ENCODE results near the gene TLE4.
A peak's percentile ranks its signal among the peaks of the same experiment; 100 is the strongest.

DNA sequence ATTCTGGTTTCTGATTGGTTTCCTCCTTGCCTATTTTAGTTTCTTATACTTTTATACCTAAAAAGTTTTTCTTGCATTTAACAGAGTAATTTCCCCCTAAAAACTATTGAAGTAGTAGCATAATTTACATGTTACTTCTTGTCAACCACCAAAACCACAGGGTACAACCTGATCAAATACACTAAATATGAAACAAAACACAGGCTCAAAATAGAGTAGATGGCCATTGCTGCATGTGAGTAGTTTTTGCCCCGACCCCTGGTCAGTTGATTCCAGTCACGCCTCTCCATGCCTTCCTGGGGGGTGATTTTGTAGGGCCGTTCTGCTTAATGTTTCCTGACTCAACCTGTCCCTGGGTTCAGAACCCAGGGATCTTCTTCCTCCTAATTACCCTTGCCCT lies 101.8 kb downstream of the TLE4 start:
- TF ChIP-seq JUNB (IDR thresholded peaks at IDR 0.05) = peak; percentile 19; the same call in 1 of the 2 replicates
- TF ChIP-seq, protein P1, sequence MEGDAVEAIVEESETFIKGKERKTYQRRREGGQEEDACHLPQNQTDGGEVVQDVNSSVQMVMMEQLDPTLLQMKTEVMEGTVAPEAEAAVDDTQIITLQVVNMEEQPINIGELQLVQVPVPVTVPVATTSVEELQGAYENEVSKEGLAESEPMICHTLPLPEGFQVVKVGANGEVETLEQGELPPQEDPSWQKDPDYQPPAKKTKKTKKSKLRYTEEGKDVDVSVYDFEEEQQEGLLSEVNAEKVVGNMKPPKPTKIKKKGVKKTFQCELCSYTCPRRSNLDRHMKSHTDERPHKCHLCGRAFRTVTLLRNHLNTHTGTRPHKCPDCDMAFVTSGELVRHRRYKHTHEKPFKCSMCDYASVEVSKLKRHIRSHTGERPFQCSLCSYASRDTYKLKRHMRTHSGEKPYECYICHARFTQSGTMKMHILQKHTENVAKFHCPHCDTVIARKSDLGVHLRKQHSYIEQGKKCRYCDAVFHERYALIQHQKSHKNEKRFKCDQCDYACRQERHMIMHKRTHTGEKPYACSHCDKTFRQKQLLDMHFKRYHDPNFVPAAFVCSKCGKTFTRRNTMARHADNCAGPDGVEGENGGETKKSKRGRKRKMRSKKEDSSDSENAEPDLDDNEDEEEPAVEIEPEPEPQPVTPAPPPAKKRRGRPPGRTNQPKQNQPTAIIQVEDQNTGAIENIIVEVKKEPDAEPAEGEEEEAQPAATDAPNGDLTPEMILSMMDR (IDR thresholded peaks at IDR 0.05 in 2 of 3, conservative IDR thresholded peaks at IDR 0.05 in 1 of 3; ENCODE audit: control insufficient read depth in 2 of 3, extremely low read depth in 1 of 3, insufficient read depth in 1 of 3, low read depth in 3 of 3, low read length in 3 of 3) = no peak
- TF ChIP-seq POLR2AphosphoS2 (IDR thresholded peaks at IDR 0.05; ENCODE audit: low read depth, low read length) = no peak
- TF ChIP-seq TARDBP (IDR thresholded peaks at IDR 0.05; ENCODE audit: borderline replicate concordance) = no peak
- TF ChIP-seq ZNF622 (IDR thresholded peaks at IDR 0.05) = no peak
- TF ChIP-seq ZNF217 (IDR thresholded peaks at IDR 0.05) = no peak
- TF ChIP-seq POLR2A (IDR thresholded peaks at IDR 0.05; ENCODE audit: low read depth, low read length) = no peak
- TF ChIP-seq NR2C2 (IDR thresholded peaks at IDR 0.05; ENCODE audit: borderline replicate concordance, control insufficient read depth, insufficient read length, low read depth) = no peak
- TF ChIP-seq RCOR1 (conservative IDR thresholded peaks at IDR 0.05; ENCODE audit: low read depth, low read length) = no peak
- TF ChIP-seq FOXM1 (IDR thresholded peaks at IDR 0.05; ENCODE audit: low read depth, low read length) = no peak
